Muscle layer of colon (tissue), 2 donors: ENCODE results near the gene TREM2.
"Not testable (repeated sequence)": the region's sequence is repeated elsewhere in the genome, so short reads cannot be mapped to it uniquely, and the experiment has no call there.

ENCODE experiments used
- H3K27ac ChIP-seq: one replicate; pipeline ENCODE4 v1.7.0; 2013; ENCODE audit warnings: low read depth, mild to moderate bottlenecking, low read length, moderate library complexity
- H3K27me3 ChIP-seq, 2 donors: one replicate each; pipeline ENCODE4 v1.7.0; 2013; ENCODE audit warnings: low read length in 2 of 2, mild to moderate bottlenecking in 2 of 2; ENCODE audit not compliant: insufficient read depth in 2 of 2, control insufficient read depth in 1 of 2
- H3K36me3 ChIP-seq: one replicate; pipeline ENCODE4 v1.7.0; 2013; ENCODE audit warnings: mild to moderate bottlenecking, low read length; ENCODE audit not compliant: insufficient read depth
- H3K4me1 ChIP-seq: one replicate; pipeline ENCODE4 v1.7.0; 2013; ENCODE audit warnings: mild to moderate bottlenecking, low read length; ENCODE audit not compliant: insufficient read depth
- H3K4me3 ChIP-seq, 2 donors: one replicate each; pipeline ENCODE4 v1.7.0; 2013; ENCODE audit warnings: low read length in 2 of 2, low read depth in 1 of 2, mild to moderate bottlenecking in 1 of 2, moderate library complexity in 1 of 2
- H3K9ac ChIP-seq: one replicate; pipeline ENCODE4 v1.7.0; 2013; ENCODE audit warnings: low read length
- H3K9me3 ChIP-seq: one replicate; pipeline ENCODE4 v1.7.0; 2013; ENCODE audit warnings: mild to moderate bottlenecking, low read length
- donor health status: abdominal sarcoma.
- donor health status: Adenocarcinoma of cecum.

The TREM2 gene

DNA sequence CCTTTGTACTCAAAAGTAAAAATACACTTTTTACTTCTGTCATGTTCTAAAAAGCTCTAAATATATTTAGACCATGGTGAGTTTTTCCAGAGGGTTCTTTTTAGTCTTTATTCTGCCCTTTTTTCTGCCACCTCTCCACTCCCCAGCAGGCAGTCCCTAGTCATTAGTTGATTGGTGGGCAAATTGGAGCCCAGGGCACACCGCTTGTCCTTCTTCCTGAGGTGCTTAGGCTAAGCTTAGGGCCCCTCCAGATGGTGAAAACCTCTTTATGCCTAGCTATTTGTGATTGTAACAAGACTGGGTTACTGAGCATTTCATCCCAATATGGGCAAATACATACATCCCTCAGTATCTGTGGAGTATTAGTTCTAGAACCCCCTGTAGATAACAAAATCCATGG lies 15.0 kb downstream of the TREM2 start:
- Histone ChIP-seq H3K9me3 (no peaks in the 10 kb centered on the region), H3K9ac (no peak overlapping the region), H3K27me3 (no peaks in the 10 kb centered on the region), H3K27ac (no peak overlapping the region), H3K36me3 (no peaks in the 10 kb centered on the region), H3K4me3 (no peak overlapping the region), H3K4me1 (no peaks in the 10 kb centered on the region)

GRCh38 chr6:41136911-41137310 lies 26.0 kb downstream of the TREM2 start:
- no peak overlapping the region for H3K9ac ChIP-seq
- H3K9me3 ChIP-seq: no peaks in the 10 kb centered on the region
- no peak overlapping the region for H3K4me3 ChIP-seq
- H3K27me3 ChIP-seq: no peaks in the 10 kb centered on the region
- H3K27ac ChIP-seq: no peak overlapping the region
- H3K36me3 ChIP-seq: no peaks in the 10 kb centered on the region
- H3K4me1 ChIP-seq: no peaks in the 10 kb centered on the region

DNA sequence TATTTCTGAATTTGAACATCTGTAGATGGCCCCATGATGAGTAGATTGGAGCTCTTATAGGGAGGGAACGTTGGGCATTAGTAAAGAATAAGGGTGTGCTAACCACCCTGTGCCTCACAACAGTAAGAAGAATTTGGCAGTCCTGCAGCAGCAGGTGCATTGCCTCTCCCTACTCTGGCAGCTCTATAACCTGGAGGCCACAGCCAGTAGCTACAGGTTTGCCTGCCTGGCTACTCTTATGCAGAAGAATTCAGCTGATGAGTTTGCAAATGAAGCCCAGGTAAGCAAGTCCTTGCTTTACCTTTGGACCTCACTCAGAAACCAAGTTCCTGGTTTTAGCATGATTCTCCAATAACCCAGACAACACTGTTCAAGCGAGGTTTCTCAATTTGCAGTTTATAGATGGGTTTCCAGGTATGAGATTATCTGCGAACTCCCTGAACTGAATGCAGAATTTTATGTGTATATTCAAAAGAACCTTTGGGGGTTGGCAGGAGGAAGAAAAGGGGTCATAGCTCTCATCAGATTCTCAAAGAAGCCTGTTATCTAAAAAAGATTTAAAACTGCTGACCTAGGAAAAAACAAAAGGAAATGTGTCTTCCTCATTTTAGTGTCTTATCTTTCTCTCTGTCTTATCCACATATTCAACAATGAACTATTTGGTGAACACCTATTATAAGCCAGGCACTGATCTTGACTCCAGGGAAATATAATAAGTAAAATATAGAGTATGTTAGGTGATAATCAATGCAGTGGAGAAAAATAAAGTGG lies 27.7 kb downstream of the TREM2 start:
- Histone ChIP-seq H3K36me3 (no peaks in the 10 kb centered on the region), H3K9me3 (no peaks in the 10 kb centered on the region), H3K27me3 (no peaks in the 10 kb centered on the region), H3K9ac (no peak overlapping the region), H3K27ac (no peak overlapping the region), H3K4me3 (no peak overlapping the region), H3K4me1 (no peaks in the 10 kb centered on the region)

- Histone ChIP-seq H3K4me3 (no peak overlapping the region), H3K36me3 (no peaks in the 10 kb centered on the region), H3K27ac (no peak overlapping the region), H3K9me3 (no peaks in the 10 kb centered on the region), H3K27me3 (no peaks in the 10 kb centered on the region), H3K9ac (no peak overlapping the region), H3K4me1 (no peaks in the 10 kb centered on the region)
These were observed 30.7 kb downstream of the TREM2 start for GRCh38 chr6:41132254-41132653.

- no peak overlapping the region for H3K9ac ChIP-seq
- no peak overlapping the region for H3K4me3 ChIP-seq
- H3K27ac ChIP-seq: no peak overlapping the region
- no peaks in the 10 kb centered on the region for H3K4me1 ChIP-seq
- H3K9me3 ChIP-seq: no peaks in the 10 kb centered on the region
- H3K36me3 ChIP-seq: no peaks in the 10 kb centered on the region
- no peaks in the 10 kb centered on the region for H3K27me3 ChIP-seq
These were observed 37.6 kb downstream of the TREM2 start for GRCh38 chr6:41125282-41125681.

- no peaks in the 10 kb centered on the region for H3K36me3 ChIP-seq
- no peaks in the 10 kb centered on the region for H3K27me3 ChIP-seq
- H3K27ac ChIP-seq: no peak overlapping the region
These were observed 40.0 kb downstream of the TREM2 start for GRCh38 chr6:41122918-41123317.

GRCh38 chr6:41122373-41122772 lies 40.5 kb downstream of the TREM2 start:
- Histone ChIP-seq H3K4me3 (no peak overlapping the region), H3K27me3 (no peaks in the 10 kb centered on the region), H3K4me1 (no peaks in the 10 kb centered on the region), H3K27ac (no peak overlapping the region), H3K9ac (no peak overlapping the region), H3K9me3 (no peaks in the 10 kb centered on the region), H3K36me3 (no peaks in the 10 kb centered on the region)

More at GRCh38 chr6:41122918-41123317, 40.0 kb downstream of the TREM2 start:
- H3K4me3 ChIP-seq: no peak overlapping the region
- H3K9ac ChIP-seq: no peak overlapping the region
- no peaks in the 10 kb centered on the region for H3K4me1 ChIP-seq
- no peaks in the 10 kb centered on the region for H3K9me3 ChIP-seq

DNA sequence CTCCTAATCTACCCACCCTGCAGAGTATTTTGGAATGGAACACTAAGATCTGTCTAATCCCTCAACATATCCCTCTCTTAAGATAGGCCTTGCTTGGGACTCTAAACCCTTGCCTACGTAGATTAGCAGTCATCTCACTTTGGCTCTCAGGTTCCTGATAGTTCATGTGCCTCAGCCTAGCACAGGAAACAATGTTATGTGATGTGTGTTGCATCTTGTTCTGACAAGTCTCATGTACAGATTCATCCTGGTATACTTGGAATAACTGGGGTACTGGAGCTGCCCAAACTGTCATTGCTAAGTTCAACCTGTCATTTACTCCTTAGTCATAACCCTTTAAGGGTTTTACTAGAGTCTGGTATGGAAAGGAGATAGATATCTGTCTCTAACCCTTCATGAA lies 42.9 kb downstream of the TREM2 start:
- Histone ChIP-seq H3K4me1 (no peaks in the 10 kb centered on the region), H3K36me3 (no peaks in the 10 kb centered on the region), H3K27me3 (no peaks in the 10 kb centered on the region), H3K27ac (no peak overlapping the region), H3K4me3 (no peak overlapping the region), H3K9ac (no peak overlapping the region), H3K9me3 (no peaks in the 10 kb centered on the region)

DNA sequence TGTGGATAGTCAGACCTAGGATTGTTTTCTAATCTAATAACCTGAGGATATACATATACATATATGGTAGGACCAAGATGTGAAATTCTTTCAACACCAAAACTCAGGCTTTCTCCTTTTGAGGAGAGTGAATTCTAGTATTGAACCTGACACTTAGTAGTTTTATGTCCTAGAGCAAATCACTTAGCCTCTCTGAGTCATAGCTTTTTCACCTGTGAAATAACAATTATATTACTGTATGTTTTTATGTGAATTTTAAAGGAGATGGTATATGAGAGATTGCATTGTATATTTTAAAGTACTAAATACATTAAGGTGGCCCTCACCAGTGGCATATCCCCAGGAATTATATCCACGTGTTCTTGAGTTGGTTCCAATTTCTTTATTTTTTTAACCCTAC lies 43.4 kb downstream of the TREM2 start:
- H3K36me3 ChIP-seq: no peaks in the 10 kb centered on the region
- H3K9ac ChIP-seq: no peak overlapping the region
- H3K9me3 ChIP-seq: no peaks in the 10 kb centered on the region
- H3K27ac ChIP-seq: no peak overlapping the region
- H3K4me3 ChIP-seq: no peak overlapping the region
- H3K27me3 ChIP-seq: no peaks in the 10 kb centered on the region
- H3K4me1 ChIP-seq: no peaks in the 10 kb centered on the region

GRCh38 chr6:41115027-41115426 lies 47.9 kb downstream of the TREM2 start:
- not testable (repeated sequence) for H3K9me3 ChIP-seq, H3K4me1 ChIP-seq, H3K27ac ChIP-seq, H3K4me3 ChIP-seq, H3K9ac ChIP-seq, H3K27me3 ChIP-seq, H3K36me3 ChIP-seq

GRCh38 chr6:41111017-41111416 lies 51.9 kb downstream of the TREM2 start:
- H3K4me3 ChIP-seq: no peak overlapping the region
- no peaks in the 10 kb centered on the region for H3K4me1 ChIP-seq
- no peaks in the 10 kb centered on the region for H3K36me3 ChIP-seq
- H3K9ac ChIP-seq: no peak overlapping the region
- no peaks in the 10 kb centered on the region for H3K9me3 ChIP-seq
- no peaks in the 10 kb centered on the region for H3K27me3 ChIP-seq
- no peak overlapping the region for H3K27ac ChIP-seq
